ENCODE measurements around the gene ARFGEF2.

Gene ARFGEF2

DNA sequence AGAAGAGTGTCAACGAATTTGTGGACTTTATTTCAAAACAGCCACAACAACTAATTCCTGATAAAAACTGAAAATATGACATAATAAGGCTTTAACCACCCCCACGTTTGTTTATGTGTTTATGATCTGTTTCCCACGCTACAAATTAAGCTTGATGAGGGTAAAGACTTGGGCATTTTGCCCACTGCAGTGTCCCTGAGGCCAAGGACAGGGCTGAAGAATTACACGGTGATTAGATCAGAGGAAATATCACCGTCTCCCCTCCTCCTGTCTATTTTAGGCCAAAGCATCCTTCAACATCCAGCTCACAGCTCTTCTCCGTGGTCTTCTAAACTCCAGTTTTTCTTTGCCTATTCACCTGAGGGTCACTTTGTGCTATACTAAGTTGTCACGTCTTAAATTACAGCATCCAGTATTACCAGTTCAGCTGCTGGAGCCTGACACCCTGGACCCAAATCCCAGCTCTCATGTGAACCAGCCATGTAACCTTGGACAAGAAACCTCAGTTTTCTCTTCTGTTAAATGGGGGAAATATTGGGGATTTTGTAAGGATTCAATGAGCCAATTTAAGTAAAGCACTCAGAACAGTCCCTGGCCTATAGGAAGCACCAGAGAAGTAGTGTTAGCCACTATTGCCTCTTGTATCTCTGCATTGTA lies 15.2 kb upstream of the ARFGEF2 start:
- no peak for TF ChIP-seq EZH2phosphoT487 (IDR thresholded peaks at IDR 0.05; ENCODE audit: borderline replicate concordance)
- no peak for TF ChIP-seq CTCF (conservative IDR thresholded peaks at IDR 0.05; ENCODE audit: low read length)
- H4K20me1 ChIP-seq (ENCODE audit: insufficient read depth, low read length, poor library complexity, severe bottlenecking) = no peaks in the 10 kb centered on the region
- H3K36me3 ChIP-seq (ENCODE audit: insufficient read depth, low read length) = no peaks in the 10 kb centered on the region
- peaks cover 7% of the 10 kb centered on the region; the same call in 1 of the 2 replicates for H3K9me3 ChIP-seq (ENCODE audit: insufficient read depth, low read depth, low read length)
- no peaks in the 10 kb centered on the region for H3F3A ChIP-seq (ENCODE audit: low read depth)
- H3K4me2 ChIP-seq (ENCODE audit: low read depth, low read length, poor library complexity, severe bottlenecking) = no peak overlapping the region
- H3K27me3 ChIP-seq (ENCODE audit: insufficient read depth, low read length, poor library complexity, severe bottlenecking) = no peaks in the 10 kb centered on the region
- H3K9me2 ChIP-seq (replicated peaks; ENCODE audit: low read depth, low read length) = no peaks in the 10 kb centered on the region
- H3K79me2 ChIP-seq (ENCODE audit: insufficient read depth, low read length) = no peaks in the 10 kb centered on the region
- H2AFZ ChIP-seq (ENCODE audit: low read length) = no peak overlapping the region
- H3K4me1 ChIP-seq (ENCODE audit: insufficient read depth, low read length, poor library complexity, severe bottlenecking) = no peaks in the 10 kb centered on the region
- no peak overlapping the region for H3K9ac ChIP-seq (ENCODE audit: low read depth, low read length, poor library complexity, severe bottlenecking)
- H3K4me3 ChIP-seq (ENCODE audit: low read length, poor library complexity, severe bottlenecking) = no peak overlapping the region

- Histone ChIP-seq H4K20me1 (ENCODE audit: insufficient read depth, low read length, poor library complexity, severe bottlenecking) (no peaks in the 10 kb centered on the region), H3K9me3 (ENCODE audit: insufficient read depth, low read depth, low read length) (peaks cover 7% of the 10 kb centered on the region; the same call in 1 of the 2 replicates), H2AFZ (ENCODE audit: low read length) (no peak overlapping the region), H3K36me3 (ENCODE audit: insufficient read depth, low read length) (no peaks in the 10 kb centered on the region), H3K79me2 (ENCODE audit: insufficient read depth, low read length) (no peaks in the 10 kb centered on the region), H3K27me3 (ENCODE audit: insufficient read depth, low read length, poor library complexity, severe bottlenecking) (no peaks in the 10 kb centered on the region), H3F3A (ENCODE audit: low read depth) (no peaks in the 10 kb centered on the region), H3K4me2 (ENCODE audit: low read depth, low read length, poor library complexity, severe bottlenecking) (no peak overlapping the region), H3K4me1 (ENCODE audit: insufficient read depth, low read length, poor library complexity, severe bottlenecking) (no peaks in the 10 kb centered on the region), H3K9me2 (replicated peaks; ENCODE audit: low read depth, low read length) (no peaks in the 10 kb centered on the region), H3K4me3 (ENCODE audit: low read length, poor library complexity, severe bottlenecking) (no peak overlapping the region), H3K9ac (ENCODE audit: low read depth, low read length, poor library complexity, severe bottlenecking) (no peak overlapping the region)
- TF ChIP-seq CTCF (conservative IDR thresholded peaks at IDR 0.05; ENCODE audit: low read length) = no peak
- TF ChIP-seq EZH2phosphoT487 (IDR thresholded peaks at IDR 0.05; ENCODE audit: borderline replicate concordance) = no peak
These were observed 12.7 kb upstream of the ARFGEF2 start for GRCh38 chr20:48908656-48909319.

GRCh38 chr20:48909910-48910309 lies 11.6 kb upstream of the ARFGEF2 start:
- no peak overlapping the region for H2AFZ ChIP-seq (ENCODE audit: low read length)
- H3K79me2 ChIP-seq (ENCODE audit: insufficient read depth, low read length) = no peaks in the 10 kb centered on the region
- no peak overlapping the region for H3K9ac ChIP-seq (ENCODE audit: low read depth, low read length, poor library complexity, severe bottlenecking)
- no peaks in the 10 kb centered on the region for H3K36me3 ChIP-seq (ENCODE audit: insufficient read depth, low read length)
- H3K27me3 ChIP-seq (ENCODE audit: insufficient read depth, low read length, poor library complexity, severe bottlenecking) = no peaks in the 10 kb centered on the region
- no peak overlapping the region for H3K4me3 ChIP-seq (ENCODE audit: low read length, poor library complexity, severe bottlenecking)
- no peak overlapping the region for H3K4me2 ChIP-seq (ENCODE audit: low read depth, low read length, poor library complexity, severe bottlenecking)
- no peaks in the 10 kb centered on the region for H3F3A ChIP-seq (ENCODE audit: low read depth)
- no peaks in the 10 kb centered on the region for H4K20me1 ChIP-seq (ENCODE audit: insufficient read depth, low read length, poor library complexity, severe bottlenecking)
- TF ChIP-seq CTCF (conservative IDR thresholded peaks at IDR 0.05; ENCODE audit: low read length) = no peak
- TF ChIP-seq EZH2phosphoT487 (IDR thresholded peaks at IDR 0.05; ENCODE audit: borderline replicate concordance) = no peak
- no peaks in the 10 kb centered on the region for H3K4me1 ChIP-seq (ENCODE audit: insufficient read depth, low read length, poor library complexity, severe bottlenecking)
- peaks cover 7% of the 10 kb centered on the region; the same call in 1 of the 2 replicates for H3K9me3 ChIP-seq (ENCODE audit: insufficient read depth, low read depth, low read length)
- H3K9me2 ChIP-seq (replicated peaks; ENCODE audit: low read depth, low read length) = no peaks in the 10 kb centered on the region

Measured in Loucy (cell line).